PC-9 (cell line): ENCODE measurements around the gene MSI2.

ENCODE experiments used
- CTCF ChIP-seq: fragments of 200-600 bp; sonication (generic); conservative IDR thresholded peaks from 2 replicates; pipeline ENCODE4 v1.6.1; 2017; ENCODE audit warnings: mixed run types, antibody characterized with exemption, mild to moderate bottlenecking, moderate library complexity
- EZH2 ChIP-seq: fragments of 200-600 bp; sonication (generic); IDR thresholded peaks from 2 replicates; pipeline ENCODE4 v1.8.0; 2017; ENCODE audit warnings: antibody characterized with exemption, low read depth

DNA sequence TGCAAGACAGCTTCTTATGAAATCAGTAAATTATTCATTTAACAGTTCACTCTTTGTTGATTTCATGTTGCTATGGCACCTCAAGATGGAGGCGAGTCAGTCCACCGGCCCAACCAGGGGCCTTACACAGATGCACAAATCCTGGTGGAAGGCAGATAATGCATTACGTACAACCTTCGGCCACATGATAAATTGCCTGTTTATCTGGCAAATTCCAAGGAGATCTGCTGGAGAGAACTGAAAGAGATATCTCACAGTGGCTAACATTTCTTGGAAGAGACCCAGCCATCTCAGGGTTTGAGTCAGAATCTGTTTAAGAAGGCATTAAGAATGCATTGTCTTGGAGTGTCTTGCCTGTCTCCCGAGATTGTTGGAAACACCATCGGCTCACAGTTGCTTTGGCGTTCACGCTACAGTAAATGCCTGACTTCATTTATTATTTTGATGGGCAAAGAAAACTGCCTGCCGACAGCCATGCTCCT is 225.6 kb downstream of the MSI2 start:
- TF ChIP-seq CTCF (no peak), EZH2 (no peak)
